Measurements from ENCODE around the gene PANX2.
"Not testable (repeated sequence)": the region's sequence is repeated elsewhere in the genome, so short reads cannot be mapped to it uniquely, and the experiment has no call there.

Gene PANX2

GRCh38 chr22:50148991-50149721, 21.4 kb upstream of the PANX2 start:
- DNase-seq: peak; percentile 77 to 80

- DNase-seq: no peak
These were observed 20.1 kb upstream of the PANX2 start for GRCh38 chr22:50150161-50151129.

- no peak for DNase-seq
These were observed 18.7 kb upstream of the PANX2 start for GRCh38 chr22:50151571-50152537.

GRCh38 chr22:50153056-50153755, 17.3 kb upstream of the PANX2 start:
- no peak for DNase-seq

GRCh38 chr22:50153756-50154140, 16.8 kb upstream of the PANX2 start:
- DNase-seq: no peak

GRCh38 chr22:50157709-50158375, 12.7 kb upstream of the PANX2 start:
- no peak for DNase-seq

GRCh38 chr22:50160947-50161346, 9.6 kb upstream of the PANX2 start:
- no peak for DNase-seq

GRCh38 chr22:50161508-50162390, 8.8 kb upstream of the PANX2 start:
- no peak for DNase-seq

- no peak for DNase-seq
These were observed 8.1 kb upstream of the PANX2 start for GRCh38 chr22:50162391-50162956.

- no peak for DNase-seq
These were observed 5.0 kb upstream of the PANX2 start for GRCh38 chr22:50165436-50166123.

GRCh38 chr22:50167689-50168489, 2.6 kb upstream of the PANX2 start:
- no peak for DNase-seq

- not testable (repeated sequence) for DNase-seq
These were observed 1.9 kb upstream of the PANX2 start for GRCh38 chr22:50168490-50169180.

- no peak for DNase-seq
These were observed 1.3 kb upstream of the PANX2 start for GRCh38 chr22:50169181-50169759.

GRCh38 chr22:50169774-50170341, 673 bp upstream of the PANX2 start:
- DNase-seq: peak; percentile 30 to 38

- DNase-seq: no peak
These were observed 911 bp downstream of the PANX2 start for GRCh38 chr22:50171319-50171964.

- DNase-seq: no peak
These were observed 1.5 kb downstream of the PANX2 start for GRCh38 chr22:50171965-50172421.

Measured in CD4-positive, alpha-beta T cell treated with Interferon alpha-2 for 1 hour (primary cell).